A549 (cell line): Measurements from ENCODE around the gene ACTN1.

Source experiments
- CEBPB ChIP-seq, 2 experiments: fragments of >200 bp in 1 of 2; sonication (Bioruptor Twin) in 1 of 2; formaldehyde crosslinking in 1 of 2; IDR thresholded peaks; 2 replicates each; pipeline ENCODE4 v1.6.1; 2012 to 2016
- MAZ ChIP-seq: fragments of 150-350 bp; IDR thresholded peaks from 2 replicates; pipeline ENCODE4 v1.6.1; 2014; ENCODE audit warnings: antibody characterized with exemption, low read depth, low read length, borderline replicate concordance
- MYC ChIP-seq: IDR thresholded peaks from 2 replicates; pipeline ENCODE4 v1.6.1; 2012; ENCODE audit warnings: mild to moderate bottlenecking, inconsistent platforms, low read length, improper control_type of control experiment, borderline replicate concordance
- NFE2L2 ChIP-seq: fragments of 150-350 bp; conservative IDR thresholded peaks from 2 replicates; pipeline ENCODE4 v1.6.1; 2014; ENCODE audit warnings: low read length
- PHF8 ChIP-seq: fragments of 200-600 bp; sonication (generic); IDR thresholded peaks from 2 replicates; pipeline ENCODE4 v1.6.1; 2016; ENCODE audit warnings: low read depth, mild to moderate bottlenecking, antibody characterized with exemption, moderate library complexity, borderline replicate concordance
- RCOR1 ChIP-seq: fragments of 150-350 bp; IDR thresholded peaks from 2 replicates; pipeline ENCODE4 v1.6.1; 2014; ENCODE audit warnings: antibody characterized with exemption, low read length, low read depth
- RFX5 ChIP-seq: fragments of 450-650 bp; IDR thresholded peaks from 2 replicates; pipeline ENCODE4 v1.7.1; 2014; ENCODE audit warnings: antibody characterized with exemption, mild to moderate bottlenecking, moderate library complexity
- TF ChIP-seq, protein P1 (sequence below): fragments of >200 bp; sonication (Bioruptor Twin); formaldehyde crosslinking; IDR thresholded peaks from 3 replicates; pipeline ENCODE4 v1.5.1; 2016
- TF ChIP-seq, protein P2 (sequence below): IDR thresholded peaks from 2 replicates; pipeline ENCODE4 v1.6.1; 2012
- TF ChIP-seq, protein P3 (sequence below): fragments of 150-350 bp; IDR thresholded peaks from 2 replicates; pipeline ENCODE4 v1.6.1; 2014; ENCODE audit warnings: low read depth, mild to moderate bottlenecking, low read length
- TF ChIP-seq, protein P4 (sequence below): fragments of >200 bp; sonication (Bioruptor Twin); formaldehyde crosslinking; IDR thresholded peaks from 2 replicates; pipeline ENCODE4 v1.6.1; 2016

DNA sequence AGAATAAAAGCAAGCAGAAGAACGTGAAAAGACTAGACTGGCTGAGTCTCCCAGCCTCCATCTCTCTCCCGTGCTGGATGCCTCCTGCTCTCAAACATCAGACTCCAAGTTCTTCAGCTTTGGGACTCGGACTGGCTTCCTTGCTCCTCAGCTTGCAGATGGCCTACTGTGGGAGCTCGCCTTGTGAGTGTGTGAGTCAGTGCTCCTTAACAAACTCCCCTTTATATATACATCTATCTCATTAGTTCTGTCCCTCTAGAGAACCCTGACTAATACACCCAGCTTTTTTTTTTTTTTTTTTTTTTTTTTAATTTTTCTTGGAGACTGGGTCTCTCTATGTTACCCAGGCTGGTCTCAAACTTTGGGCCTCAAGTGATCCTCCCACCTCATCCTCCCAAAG is 46.9 kb downstream of the ACTN1 start:
- TF ChIP-seq, protein P1, sequence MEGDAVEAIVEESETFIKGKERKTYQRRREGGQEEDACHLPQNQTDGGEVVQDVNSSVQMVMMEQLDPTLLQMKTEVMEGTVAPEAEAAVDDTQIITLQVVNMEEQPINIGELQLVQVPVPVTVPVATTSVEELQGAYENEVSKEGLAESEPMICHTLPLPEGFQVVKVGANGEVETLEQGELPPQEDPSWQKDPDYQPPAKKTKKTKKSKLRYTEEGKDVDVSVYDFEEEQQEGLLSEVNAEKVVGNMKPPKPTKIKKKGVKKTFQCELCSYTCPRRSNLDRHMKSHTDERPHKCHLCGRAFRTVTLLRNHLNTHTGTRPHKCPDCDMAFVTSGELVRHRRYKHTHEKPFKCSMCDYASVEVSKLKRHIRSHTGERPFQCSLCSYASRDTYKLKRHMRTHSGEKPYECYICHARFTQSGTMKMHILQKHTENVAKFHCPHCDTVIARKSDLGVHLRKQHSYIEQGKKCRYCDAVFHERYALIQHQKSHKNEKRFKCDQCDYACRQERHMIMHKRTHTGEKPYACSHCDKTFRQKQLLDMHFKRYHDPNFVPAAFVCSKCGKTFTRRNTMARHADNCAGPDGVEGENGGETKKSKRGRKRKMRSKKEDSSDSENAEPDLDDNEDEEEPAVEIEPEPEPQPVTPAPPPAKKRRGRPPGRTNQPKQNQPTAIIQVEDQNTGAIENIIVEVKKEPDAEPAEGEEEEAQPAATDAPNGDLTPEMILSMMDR: no peak
- TF ChIP-seq CEBPB (IDR thresholded peaks at IDR 0.05) (no peak), RFX5 (no peak), PHF8 (no peak), MAZ (no peak), NFE2L2 (no peak), RCOR1 (no peak), MYC (no peak)
- TF ChIP-seq, protein P2, sequence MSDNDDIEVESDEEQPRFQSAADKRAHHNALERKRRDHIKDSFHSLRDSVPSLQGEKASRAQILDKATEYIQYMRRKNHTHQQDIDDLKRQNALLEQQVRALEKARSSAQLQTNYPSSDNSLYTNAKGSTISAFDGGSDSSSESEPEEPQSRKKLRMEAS: no peak
- TF ChIP-seq, protein P3, sequence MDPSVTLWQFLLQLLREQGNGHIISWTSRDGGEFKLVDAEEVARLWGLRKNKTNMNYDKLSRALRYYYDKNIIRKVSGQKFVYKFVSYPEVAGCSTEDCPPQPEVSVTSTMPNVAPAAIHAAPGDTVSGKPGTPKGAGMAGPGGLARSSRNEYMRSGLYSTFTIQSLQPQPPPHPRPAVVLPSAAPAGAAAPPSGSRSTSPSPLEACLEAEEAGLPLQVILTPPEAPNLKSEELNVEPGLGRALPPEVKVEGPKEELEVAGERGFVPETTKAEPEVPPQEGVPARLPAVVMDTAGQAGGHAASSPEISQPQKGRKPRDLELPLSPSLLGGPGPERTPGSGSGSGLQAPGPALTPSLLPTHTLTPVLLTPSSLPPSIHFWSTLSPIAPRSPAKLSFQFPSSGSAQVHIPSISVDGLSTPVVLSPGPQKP: no peak
- TF ChIP-seq, protein P4, sequence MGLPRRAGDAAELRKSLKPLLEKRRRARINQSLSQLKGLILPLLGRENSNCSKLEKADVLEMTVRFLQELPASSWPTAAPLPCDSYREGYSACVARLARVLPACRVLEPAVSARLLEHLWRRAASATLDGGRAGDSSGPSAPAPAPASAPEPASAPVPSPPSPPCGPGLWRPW: no peak
